Caki2 (cell line): ENCODE measurements around the gene PDE4D. TPM values are rescaled to one million over a fixed set of nuclear protein-coding genes. Genes with fewer than 3 reads are reported as not detected.
A peak's percentile ranks its signal among the peaks of the same experiment; 100 is the strongest.
"Not testable (repeated sequence)": the region's sequence is repeated elsewhere in the genome, so short reads cannot be mapped to it uniquely, and the experiment has no call there.

Experiments used
- DNase-seq: peaks from one replicate; pipeline ENCODE4 v3.0.0-alpha.2; 2015; ENCODE audit warnings: low read depth
- in situ Hi-C: cut with HindIII; loops from 2 replicates; pipeline ENCODE4 v1.10.0; 2016; ENCODE audit warnings: low sequenced_read_pairs, low pct_unique_long_range_greater_than_20kb, mixed read lengths
- total RNA-seq: library from RNA; depleted of rRNA; stranded (reverse); fragments of >200 nt; shearing (Covaris generic); gene quantifications from 2 replicates; pipeline ENCODE4 v1.2.3, GENCODE V29; 2014; ENCODE audit warnings: low replicate concordance

Gene PDE4D
- total RNA-seq, 1 experiment from 2014 or later, result 19.4 TPM

- in situ Hi-C loops, result no loop called here
Observed at GRCh38 chr5:58974083-58974482, 919.4 kb downstream of the PDE4D start.

GRCh38 chr5:58972301-58972700 lies 921.2 kb downstream of the PDE4D start:
- in situ Hi-C loops, result no loop called here
- no peak for DNase-seq

More at GRCh38 chr5:58974083-58974482, 919.4 kb downstream of the PDE4D start:
- DNase-seq, result no peak

GRCh38 chr5:58970766-58971165 lies 922.8 kb downstream of the PDE4D start:
- no peak for DNase-seq
- in situ Hi-C loops, result no loop called here

GRCh38 chr5:58969795-58970194 lies 923.7 kb downstream of the PDE4D start:
- in situ Hi-C loops, result no loop called here
- no peak for DNase-seq

GRCh38 chr5:58969253-58969652 lies 924.3 kb downstream of the PDE4D start:
- in situ Hi-C loops, result no loop called here
- DNase-seq, result no peak

- no peak for DNase-seq
Observed at GRCh38 chr5:58968350-58968749, 925.2 kb downstream of the PDE4D start.

GRCh38 chr5:58967597-58968281 lies 925.8 kb downstream of the PDE4D start:
- in situ Hi-C loops, result no loop called here

More at GRCh38 chr5:58968350-58968749, 925.2 kb downstream of the PDE4D start:
- in situ Hi-C loops, result no loop called here

GRCh38 chr5:58965677-58966414 lies 927.7 kb downstream of the PDE4D start:
- in situ Hi-C loops, result no loop called here
- no peak for DNase-seq

More at GRCh38 chr5:58967597-58968281, 925.8 kb downstream of the PDE4D start:
- no peak for DNase-seq

GRCh38 chr5:58963821-58964220 lies 929.7 kb downstream of the PDE4D start:
- DNase-seq, result no peak
- in situ Hi-C loops, result no loop called here

- in situ Hi-C loops, result no loop called here
- DNase-seq, result peak; percentile 85
Observed at GRCh38 chr5:58963361-58963760, 930.2 kb downstream of the PDE4D start.

GRCh38 chr5:58961631-58962280 lies 931.8 kb downstream of the PDE4D start:
- DNase-seq, result no peak
- in situ Hi-C loops, result no loop called here

- in situ Hi-C loops, result no loop called here
- DNase-seq, result no peak
Observed at GRCh38 chr5:58958701-58959100, 934.8 kb downstream of the PDE4D start.

- DNase-seq, in situ Hi-C loops: not testable (repeated sequence)
Observed at GRCh38 chr5:58953218-58953617, 940.3 kb downstream of the PDE4D start.

GRCh38 chr5:58950224-58950623 lies 943.3 kb downstream of the PDE4D start:
- in situ Hi-C loops, result no loop called here

GRCh38 chr5:58946230-58946629 lies 947.3 kb downstream of the PDE4D start:
- DNase-seq, result no peak

More at GRCh38 chr5:58950224-58950623, 943.3 kb downstream of the PDE4D start:
- no peak for DNase-seq

GRCh38 chr5:58944221-58944620 lies 949.3 kb downstream of the PDE4D start:
- in situ Hi-C loops, result no loop called here
- no peak for DNase-seq

More at GRCh38 chr5:58946230-58946629, 947.3 kb downstream of the PDE4D start:
- in situ Hi-C loops, result no loop called here

- DNase-seq, result peak; percentile 3
- in situ Hi-C loops, result no loop called here
Observed at GRCh38 chr5:58940446-58940845, 953.1 kb downstream of the PDE4D start.

- in situ Hi-C loops, result no loop called here
- DNase-seq, result no peak
Observed at GRCh38 chr5:58939664-58940063, 953.9 kb downstream of the PDE4D start.
